Measurements from ENCODE around the gene ZNF789.
"Not testable (repeated sequence)": the region's sequence is repeated elsewhere in the genome, so short reads cannot be mapped to it uniquely, and the experiment has no call there.

Gene ZNF789

GRCh38 chr7:99459087-99459486 lies 13.6 kb upstream of the ZNF789 start:
- DNase-seq, result no peak

GRCh38 chr7:99460651-99461050 lies 12.0 kb upstream of the ZNF789 start:
- no peak for DNase-seq

- no peak for DNase-seq
These were observed 11.5 kb upstream of the ZNF789 start for GRCh38 chr7:99461221-99461620.

- no peak for DNase-seq
These were observed 7.3 kb upstream of the ZNF789 start for GRCh38 chr7:99465421-99465768.

- DNase-seq, result no peak
These were observed 4.3 kb upstream of the ZNF789 start for GRCh38 chr7:99468336-99468918.

GRCh38 chr7:99469381-99470065 lies 3.2 kb upstream of the ZNF789 start:
- DNase-seq, result no peak

GRCh38 chr7:99473315-99473596 lies 566 bp downstream of the ZNF789 start:
- no peak for DNase-seq

GRCh38 chr7:99476107-99476506 lies 3.4 kb downstream of the ZNF789 start:
- DNase-seq, result no peak

- no peak for DNase-seq
These were observed 6.1 kb downstream of the ZNF789 start for GRCh38 chr7:99478464-99479440.

GRCh38 chr7:99485094-99485493 lies 12.4 kb downstream of the ZNF789 start:
- DNase-seq, result no peak

- no peak for DNase-seq
These were observed 16.5 kb downstream of the ZNF789 start for GRCh38 chr7:99489235-99489634.

- no peak for DNase-seq
These were observed 18.2 kb downstream of the ZNF789 start for GRCh38 chr7:99490878-99491277.

- DNase-seq, result no peak
These were observed 21.1 kb downstream of the ZNF789 start for GRCh38 chr7:99493823-99494222.

GRCh38 chr7:99497766-99498545 lies 25.3 kb downstream of the ZNF789 start:
- DNase-seq, result no peak

- no peak for DNase-seq
These were observed 25.9 kb downstream of the ZNF789 start for GRCh38 chr7:99498546-99498944.

- DNase-seq, result no peak
These were observed 26.7 kb downstream of the ZNF789 start for GRCh38 chr7:99499371-99499720.

- DNase-seq, result peak; percentile 77 to 84 (median 82)
These were observed 27.3 kb downstream of the ZNF789 start, which contains the start of gene ZNF394 for GRCh38 chr7:99499721-99500636. Gene ZNF394 (minus strand): TSS chr7:99500281. CDS start chr7:99500093, 188 bp downstream.

- DNase-seq, result no peak
These were observed 27.9 kb downstream of the ZNF789 start for GRCh38 chr7:99500637-99501009.

- not testable (repeated sequence) for DNase-seq
These were observed 28.5 kb downstream of the ZNF789 start for GRCh38 chr7:99501236-99501635.

- DNase-seq, result no peak
These were observed 31.6 kb downstream of the ZNF789 start for GRCh38 chr7:99504281-99504602.

- DNase-seq, result peak; percentile 91 to 95 (median 92)
These were observed 32.1 kb downstream of the ZNF789 start, which contains the start of gene ZKSCAN5 for GRCh38 chr7:99504603-99505323. Gene ZKSCAN5 (plus strand): TSS chr7:99504662. CDS start chr7:99506045, 1,383 bp downstream.

- DNase-seq, result no peak
These were observed 32.6 kb downstream of the ZNF789 start for GRCh38 chr7:99505324-99505662.
